GM18520 (cell line): ENCODE results near the gene ERP44.
A peak's percentile ranks its signal among the peaks of the same experiment; 100 is the strongest.
"Not testable (repeated sequence)": the region's sequence is repeated elsewhere in the genome, so short reads cannot be mapped to it uniquely, and the experiment has no call there.

Experiments used
- ATAC-seq: cut with Tn5 transposase; IDR thresholded peaks from one replicate; pipeline ENCODE4 v1.9.1; 2021; ENCODE audit not compliant: unreplicated experiment

The ERP44 gene

DNA sequence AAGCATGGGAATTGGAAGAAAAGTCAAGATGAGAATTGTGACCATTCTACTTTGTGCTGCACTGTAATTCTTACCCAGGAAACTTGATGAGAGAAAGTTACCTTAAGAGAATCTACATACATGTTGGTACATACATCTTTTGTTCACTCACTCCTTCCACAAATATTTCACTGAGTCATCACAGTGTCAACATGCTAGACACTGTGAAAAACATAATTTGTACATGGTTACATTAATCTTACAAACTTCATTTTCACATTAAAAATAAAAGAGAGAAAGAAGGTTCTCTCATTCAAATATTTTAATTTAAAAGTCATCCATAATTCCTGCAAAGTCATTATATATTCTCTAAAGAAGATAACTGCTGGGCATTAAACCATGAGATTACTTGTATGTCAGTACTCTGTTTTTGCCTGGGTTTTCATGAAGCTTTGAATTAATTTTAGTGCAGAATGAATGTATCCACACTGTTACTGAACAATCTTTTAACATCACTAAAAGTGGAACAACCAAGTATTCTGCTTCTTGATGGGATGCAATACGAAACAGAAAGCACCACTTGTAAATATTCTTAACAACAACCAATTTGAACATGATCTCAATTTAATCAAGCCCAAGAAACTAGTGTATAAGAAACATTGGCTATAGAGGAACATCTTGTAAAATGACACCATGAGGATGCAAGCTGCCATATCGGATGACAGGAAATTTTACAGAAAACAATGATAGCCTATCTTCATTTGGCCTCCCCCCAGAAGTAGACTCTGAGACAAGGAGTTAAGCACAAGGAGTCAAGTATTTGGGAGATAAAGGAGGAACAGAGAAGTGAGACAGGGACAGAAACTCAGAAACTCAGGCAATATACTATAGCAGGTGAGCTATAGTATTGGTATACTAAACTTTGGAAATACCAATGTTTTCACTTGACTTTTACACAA, 28.4 kb downstream of the ERP44 start:
- ATAC-seq: no peak

DNA sequence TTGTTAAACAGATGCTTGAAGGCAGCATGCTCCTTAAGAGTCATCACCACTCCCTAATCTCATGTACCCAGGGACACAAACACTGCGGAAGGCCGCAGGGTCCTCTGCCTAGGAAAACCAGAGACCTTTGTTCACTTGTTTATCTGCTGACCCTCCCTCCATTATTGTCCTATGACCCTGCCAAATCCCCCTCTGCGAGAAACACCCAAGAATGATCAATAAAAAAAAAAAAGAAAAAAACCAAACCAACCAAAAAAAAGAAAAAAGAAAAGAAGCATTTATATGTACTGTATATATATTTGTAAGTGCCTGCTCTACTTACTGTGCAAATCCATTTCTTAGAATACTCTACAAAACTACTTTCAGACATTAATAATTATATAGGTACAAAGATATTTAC, 29.7 kb downstream of the ERP44 start:
- ATAC-seq: not testable (repeated sequence)

DNA sequence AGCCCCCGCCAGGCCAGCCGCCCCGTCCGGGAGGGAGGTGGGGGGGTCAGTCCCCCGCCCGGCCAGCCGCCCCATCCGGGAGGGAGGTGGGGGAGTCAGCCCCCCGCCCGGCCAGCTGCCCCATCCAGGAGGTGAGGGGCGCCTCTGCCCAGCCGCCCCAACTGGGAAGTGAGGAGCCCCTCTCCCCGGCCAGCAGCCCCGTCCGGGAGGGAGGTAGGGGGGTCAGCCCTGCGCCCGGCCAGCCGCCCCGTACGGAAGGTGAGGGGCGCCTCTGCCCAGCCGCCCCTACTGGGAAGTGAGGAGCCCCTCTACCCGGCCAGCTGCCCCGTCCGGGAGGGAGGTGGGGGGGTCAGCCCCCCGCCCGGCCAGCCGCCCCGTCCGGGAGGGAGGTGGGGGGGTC, 30.8 kb downstream of the ERP44 start:
- ATAC-seq: not testable (repeated sequence)

DNA sequence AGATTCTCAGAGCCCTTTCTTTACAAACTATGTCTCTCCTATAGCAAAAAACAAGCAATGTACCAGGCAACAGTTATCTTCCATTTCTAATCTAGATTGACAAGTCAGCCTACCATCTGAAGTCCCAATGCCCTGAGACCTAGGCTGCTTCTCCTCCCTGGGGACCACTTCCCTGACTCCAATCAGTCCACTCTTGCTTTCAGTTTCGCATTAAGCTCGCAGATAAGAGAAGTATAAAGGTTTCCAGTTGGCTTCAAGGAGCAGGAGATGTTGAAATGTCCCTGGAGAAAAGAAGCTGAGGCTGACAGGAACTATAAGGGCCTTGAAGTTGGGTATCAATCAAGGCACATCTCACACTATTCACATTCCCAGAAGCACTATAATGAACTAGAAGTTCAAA, 32.3 kb downstream of the ERP44 start:
- peak; percentile 54 for ATAC-seq

DNA sequence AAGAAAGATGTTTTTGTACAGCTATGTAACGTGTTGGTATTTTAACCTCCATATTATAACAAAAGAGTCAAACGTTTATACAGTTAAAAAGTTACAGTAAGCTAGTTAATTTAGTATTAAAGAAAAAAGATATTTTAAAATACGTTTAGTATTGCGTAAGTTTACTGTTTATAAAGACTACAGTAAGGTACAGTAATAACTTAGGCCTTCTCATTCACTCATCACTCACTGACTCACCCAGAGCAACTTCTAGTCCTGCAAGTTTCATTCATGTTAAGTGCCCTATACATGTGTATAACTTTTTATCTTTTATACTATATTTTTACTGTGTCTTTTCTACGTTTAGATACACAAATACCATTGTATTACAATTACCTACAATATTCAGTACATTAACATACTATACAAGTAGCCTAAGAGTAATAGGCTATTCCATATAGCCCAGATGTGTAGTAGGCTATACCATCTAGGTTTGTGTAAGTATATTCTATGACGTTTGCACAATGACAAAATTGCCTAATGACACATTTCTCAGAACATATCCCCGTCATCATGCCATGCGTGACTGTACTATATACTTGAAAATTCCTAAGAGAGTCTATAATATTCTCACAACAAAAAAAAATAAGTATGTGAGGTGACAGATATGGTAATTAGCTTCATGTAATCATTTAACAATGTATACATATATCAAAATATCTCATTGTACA, 33.8 kb downstream of the ERP44 start:
- ATAC-seq: no peak

DNA sequence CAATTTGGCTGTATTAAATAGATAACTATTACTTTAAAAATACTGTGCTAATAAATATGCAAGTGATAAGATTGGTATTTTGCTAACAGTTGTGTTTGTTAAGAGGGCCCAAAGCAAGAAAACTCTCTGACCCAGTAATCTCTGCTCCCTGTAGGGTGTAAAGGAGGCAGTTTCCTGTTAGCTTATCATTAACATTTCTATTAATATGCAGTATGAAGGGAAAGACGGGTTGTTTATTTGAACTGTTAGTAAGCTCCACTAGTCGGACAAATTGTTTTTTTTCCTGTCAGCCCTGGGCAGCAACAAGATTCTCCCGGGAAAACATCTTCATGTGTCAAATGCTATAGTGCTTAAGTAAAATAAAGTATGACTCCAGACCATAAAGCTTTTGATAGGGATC, 35.6 kb downstream of the ERP44 start:
- no peak for ATAC-seq

DNA sequence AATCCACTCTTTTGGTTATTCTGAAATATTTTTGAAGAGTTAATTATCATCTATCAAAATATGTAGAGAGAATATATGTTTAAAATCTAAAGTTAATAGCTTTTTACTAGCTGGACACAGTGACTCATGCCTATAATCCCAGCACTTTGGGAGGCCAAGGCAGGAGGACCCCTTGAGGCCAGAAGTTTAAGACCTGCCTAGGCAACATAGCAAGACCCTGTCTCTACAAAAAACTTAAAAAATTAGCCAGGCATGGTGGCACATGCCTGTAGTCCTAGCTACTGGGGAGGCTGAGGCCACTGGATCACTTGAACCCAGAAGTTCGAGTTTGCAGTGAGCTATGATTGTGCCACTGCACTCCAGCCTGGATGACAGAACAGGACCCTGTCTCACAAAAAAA, 36.1 kb downstream of the ERP44 start:
- not testable (repeated sequence) for ATAC-seq

DNA sequence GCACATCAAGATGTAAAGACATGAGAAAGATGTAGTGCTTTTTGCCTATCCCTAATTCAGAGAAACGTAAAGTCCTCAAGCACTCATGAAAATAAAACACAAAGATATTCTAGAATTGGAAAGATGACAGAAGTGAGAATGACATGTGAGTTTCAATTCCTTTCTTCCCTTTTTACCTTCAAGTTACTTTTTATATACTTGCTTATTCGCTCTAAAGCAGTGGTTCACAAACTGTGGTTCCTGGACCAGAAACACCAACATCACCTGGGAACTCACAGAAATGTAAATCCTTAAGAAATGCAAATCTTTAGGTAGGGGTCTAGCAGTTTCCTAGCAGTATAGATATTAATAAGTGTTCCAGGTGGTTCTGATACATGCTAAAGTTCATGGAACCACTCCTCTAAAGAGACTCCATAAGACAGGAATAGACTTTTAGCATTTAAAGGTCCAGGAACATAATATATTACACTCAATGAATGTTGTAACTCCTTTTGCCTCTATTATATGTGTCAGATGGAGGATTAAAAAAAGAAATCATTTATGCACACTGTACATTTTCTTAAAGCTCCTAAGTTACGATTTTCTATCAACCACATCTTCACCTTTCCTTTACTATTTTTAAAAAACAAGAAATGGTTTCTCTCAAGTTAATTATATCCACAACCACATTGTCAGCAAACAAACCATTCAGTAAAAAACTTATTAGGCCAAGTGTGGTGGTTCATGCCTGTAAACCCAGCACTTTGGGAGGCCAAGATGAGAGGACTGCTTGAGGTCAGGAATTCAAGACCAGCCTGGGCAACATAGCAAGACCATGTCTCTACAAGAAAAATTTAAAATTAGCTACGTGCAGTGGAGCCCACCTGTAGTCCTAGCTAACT, 39.9 kb downstream of the ERP44 start:
- peak; percentile 57 for ATAC-seq

DNA sequence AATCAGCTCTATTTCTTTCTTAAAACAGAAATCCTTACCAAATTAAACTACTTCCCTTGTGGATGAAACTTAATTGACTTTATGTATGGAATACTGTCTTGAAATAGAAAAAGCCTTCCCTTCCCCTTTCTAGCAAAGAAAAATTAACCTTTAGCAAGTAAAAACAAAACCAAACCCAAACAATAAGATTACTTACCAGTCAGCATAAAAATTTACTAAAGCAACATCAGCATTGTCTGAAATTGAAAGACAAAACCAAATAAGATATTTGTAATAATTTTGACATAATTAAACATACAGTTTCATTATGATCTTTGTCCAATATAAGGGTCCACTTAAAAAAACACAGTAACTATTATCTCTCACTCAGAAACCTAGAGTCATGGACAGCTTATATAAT, 41.2 kb downstream of the ERP44 start:
- ATAC-seq: no peak

DNA sequence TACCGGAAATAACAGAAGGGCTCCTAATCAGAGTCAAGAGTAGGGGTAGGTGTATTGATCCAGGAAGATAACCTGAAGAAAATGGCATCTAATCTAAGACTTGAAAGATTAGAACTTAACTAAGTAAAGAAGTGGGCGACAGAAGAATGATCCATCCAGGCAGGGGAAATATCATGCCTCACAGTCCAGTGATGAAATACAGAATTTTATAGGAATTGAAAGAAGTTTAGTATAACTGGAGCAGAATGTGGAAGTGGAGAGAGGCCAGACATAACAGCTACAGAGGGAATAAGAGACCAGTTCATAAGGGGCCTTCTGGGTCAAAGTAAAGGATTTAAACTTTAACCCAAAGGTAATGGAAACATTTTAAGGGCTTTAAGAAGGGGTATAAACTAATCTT, 42.2 kb downstream of the ERP44 start:
- ATAC-seq: no peak

DNA sequence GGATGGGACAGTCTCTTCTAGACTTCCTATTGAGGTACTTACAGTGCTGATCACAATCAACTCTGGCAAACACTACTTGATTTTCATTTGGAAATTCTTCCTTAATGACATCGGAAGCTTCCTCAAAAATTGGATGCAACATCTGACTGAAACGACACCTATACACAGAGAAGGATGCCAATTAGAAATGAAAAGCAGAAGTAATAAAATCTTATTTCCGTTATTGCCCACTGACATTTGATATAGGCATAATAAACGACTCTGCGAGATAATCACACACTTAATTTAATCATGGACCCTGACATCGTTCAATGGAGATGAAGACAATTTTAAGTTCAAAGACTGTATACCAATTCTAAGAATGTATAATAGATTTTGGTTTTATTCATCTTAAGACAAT, 46.4 kb downstream of the ERP44 start:
- ATAC-seq: no peak

DNA sequence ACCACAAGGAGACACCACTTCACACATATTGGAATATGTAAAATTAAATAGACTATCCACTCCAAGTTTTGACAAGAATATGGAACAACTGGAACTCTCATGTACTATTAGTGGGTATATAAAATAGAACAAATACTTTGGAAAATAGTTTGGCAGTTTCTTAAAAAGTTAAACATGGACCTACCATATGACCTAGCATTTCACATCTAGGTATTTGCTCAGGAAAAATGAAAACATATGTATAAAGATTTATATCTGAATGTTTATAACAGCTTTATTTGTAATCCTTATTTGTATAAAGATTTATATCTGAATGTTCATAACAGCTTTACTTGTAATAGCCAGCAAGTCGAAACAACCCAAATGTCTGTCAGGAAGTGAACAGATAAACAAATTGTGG, 49.2 kb downstream of the ERP44 start:
- no peak for ATAC-seq

DNA sequence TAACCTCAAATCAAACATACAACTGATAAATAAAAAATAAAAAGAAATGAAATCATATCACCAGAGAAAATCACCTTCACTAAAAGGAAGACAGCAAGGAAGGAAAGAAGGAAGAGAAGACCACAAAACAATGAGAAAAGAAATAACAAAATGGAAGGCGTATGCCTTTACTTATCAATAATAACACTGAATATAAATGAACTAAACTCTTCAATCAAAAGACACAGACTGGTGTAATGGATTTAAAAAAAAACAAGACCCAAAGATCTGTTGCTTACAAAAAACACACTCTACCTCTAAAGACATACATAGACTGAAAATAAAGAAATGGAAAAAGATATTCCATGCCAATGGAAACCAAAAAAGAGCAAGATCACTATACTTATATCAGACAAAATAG, 60.3 kb downstream of the ERP44 start:
- no peak for ATAC-seq

DNA sequence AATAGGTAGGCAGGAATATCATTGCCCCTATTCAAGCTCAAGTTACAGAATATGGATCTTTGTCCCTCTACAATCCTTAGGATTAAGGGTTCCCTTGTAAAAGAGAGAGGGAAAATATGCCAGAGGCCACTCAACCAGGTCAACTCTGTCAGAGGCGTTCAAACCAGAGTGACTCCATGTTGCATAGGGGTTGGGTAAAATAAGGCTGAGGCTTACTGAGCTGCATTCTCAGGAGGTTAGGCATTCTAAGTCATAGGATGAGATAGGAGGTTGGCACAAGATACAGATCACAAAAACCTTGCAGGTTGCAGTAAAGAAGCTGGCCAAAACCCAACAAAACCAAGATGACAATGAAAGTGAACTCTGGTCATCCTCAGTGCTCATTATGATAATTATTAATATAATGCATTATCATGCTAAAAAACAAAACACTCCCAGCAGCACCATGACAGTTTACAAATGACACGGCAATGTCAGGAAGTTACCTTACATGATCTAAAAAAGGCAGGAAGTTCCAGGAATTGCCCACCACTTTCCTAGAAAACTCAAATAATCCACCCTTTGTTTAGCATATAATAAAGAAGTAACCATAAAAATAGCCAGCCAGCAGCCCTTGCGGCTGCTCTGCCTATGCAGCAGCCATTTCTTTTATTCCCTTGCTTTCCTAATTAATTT, 64.8 kb downstream of the ERP44 start:
- no peak for ATAC-seq

DNA sequence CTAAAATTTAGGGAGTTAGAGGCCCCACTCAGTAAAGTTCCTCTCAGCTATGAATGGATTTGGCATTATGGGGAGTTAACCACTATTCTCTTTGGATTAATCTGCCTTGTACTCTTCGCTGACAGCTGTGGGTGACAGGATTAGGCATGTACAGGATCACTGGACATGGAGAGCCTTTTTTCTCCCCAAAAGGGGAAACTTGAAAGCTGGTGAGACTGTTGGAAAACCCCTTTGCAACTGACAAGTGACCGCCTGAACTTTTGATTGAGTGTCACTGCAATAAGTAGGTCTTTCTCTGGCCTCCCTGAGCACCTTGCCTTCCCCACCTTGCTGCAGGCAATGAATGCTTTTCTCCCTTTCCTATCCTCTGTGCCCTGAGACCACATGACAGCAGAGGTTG, 68.3 kb downstream of the ERP44 start:
- ATAC-seq: no peak

DNA sequence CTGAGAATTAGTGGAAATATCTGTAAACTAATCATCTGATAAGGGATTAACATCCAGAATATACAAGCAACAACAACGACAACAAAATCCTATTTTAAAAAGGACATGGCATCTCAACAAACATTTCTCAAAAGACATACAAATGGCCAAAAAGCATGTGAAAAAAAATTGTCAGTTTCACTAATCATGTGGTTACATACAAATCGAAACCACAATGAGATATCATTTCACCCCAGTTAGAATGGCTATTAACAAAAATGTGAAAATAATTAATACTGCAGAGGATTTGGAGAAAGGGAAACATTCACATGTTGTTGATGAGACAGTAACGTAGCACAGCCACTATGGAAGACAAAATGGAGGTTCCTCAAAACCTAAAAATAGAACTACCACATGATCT, 69.5 kb downstream of the ERP44 start:
- no peak for ATAC-seq

DNA sequence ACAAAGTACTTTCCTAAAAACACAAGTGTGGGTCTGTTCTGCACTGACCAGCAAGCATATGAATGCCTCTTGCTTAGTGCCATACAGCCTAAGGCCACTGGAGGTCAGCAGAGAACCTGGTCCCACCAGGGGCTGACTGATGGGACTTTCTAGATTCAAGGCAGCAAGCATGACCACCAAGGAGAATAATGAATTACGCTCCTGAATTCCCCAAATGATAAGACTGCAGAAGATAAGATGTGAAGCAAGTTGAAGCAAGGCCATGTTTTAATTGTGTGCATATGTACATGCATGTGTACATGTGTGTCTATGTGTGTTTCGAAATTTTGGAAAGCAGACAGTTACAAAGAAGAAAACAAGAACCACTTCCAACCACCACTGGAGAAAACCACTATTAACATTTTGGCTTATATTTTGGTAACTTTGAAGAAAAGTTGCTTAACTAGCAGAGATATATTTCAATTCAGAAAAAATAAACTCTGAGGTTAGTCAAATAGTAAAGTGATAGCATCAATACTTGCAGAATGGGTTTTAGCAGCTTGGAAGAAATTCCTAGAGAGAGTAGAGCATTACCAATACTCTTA, 70.5 kb downstream of the ERP44 start:
- ATAC-seq: peak; percentile 76

DNA sequence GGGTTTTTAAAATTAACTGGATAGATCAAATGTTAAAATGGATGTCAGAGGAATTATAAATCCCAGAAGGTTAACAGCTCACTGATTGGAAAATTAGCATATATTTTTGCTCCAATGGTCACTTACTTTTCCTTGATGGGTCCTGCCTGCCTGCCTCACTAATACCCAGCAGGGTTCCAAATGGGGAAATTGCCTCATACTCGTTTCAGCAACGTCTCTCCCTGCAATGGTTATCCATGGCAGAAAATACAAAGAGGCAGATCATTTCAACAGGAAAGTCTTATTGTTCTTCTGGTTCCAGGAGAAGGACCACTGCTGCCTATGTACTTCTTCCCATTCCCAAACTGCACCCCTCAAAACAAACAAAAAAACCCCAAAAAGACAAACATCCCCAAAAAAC, 71.3 kb downstream of the ERP44 start:
- no peak for ATAC-seq

DNA sequence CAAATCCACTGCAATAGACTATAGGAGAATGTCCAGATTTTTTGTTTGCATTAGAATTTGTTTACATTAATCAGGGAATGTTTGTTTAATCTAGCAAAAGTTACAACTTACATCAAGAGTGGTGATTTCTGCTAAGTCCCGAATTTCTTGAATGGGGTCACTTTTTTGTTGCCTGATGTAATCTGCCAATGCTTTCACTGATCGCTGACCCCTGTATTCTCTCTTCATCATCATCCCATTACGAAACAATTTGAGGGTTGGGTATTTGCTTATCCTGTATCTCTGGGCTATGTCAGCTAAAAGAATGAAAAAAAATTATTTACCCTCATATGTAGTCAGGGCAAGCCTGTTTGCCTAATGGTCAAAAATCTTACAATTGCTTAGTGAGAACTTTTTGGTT, 76.9 kb downstream of the ERP44 start:
- ATAC-seq: no peak

DNA sequence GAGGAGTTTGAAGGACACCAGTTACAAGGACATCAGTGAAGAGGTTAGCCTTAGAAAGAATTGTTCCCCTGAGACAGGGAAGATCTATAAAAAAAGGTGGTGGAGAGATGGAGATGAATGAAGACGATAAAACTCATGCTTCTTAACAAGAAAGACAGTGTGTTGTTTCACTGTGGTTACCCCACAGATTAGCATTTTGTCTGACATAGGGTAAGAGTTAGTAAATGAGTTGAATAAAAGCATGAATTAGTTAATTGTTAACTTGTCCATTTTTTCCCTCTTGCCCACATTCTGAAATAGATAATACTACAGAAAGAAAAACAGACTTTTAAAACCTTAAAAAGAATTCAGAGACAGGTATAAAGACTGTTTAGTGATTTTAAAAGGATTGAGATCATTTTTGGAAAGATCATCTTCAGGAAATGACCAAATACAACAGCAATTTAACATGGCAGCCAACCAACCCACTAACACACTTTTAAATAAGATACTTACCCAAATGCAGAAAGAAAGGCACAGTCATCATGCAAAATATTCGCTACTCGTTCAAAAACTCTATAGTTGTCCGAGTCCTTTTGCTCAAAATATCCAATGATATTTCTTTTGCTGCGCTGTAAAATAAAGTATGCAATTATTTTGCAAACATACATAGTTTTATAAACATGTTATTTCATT, 78.5 kb downstream of the ERP44 start:
- no peak for ATAC-seq
